Muscle of arm (tissue), 12 donors: Measurements from ENCODE around the gene ST8SIA6. TPM values are rescaled to one million over a fixed set of nuclear protein-coding genes. Genes with fewer than 3 reads are reported as not detected.
A peak's percentile ranks its signal among the peaks of the same experiment; 100 is the strongest.

Source experiments
- DNase-seq: peaks from one replicate; pipeline ENCODE4 v3.0.0-alpha.2; 2013
- polyA plus RNA-seq, 12 donors: library from polyadenylated mRNA; unstranded; fragments of 120-200 nt; gene quantifications; one replicate each; pipeline ENCODE4 v1.2.1, GENCODE V29; 2013; ENCODE audit not compliant: insufficient read length in 12 of 12

The ST8SIA6 gene
- polyA plus RNA-seq, 12 donors = 0.89 to 2.3 (median 1.7) TPM; not detected in 2

- no peak for DNase-seq
Measured at GRCh38 chr10:17386021-17386420, 68.4 kb downstream of the ST8SIA6 start.

- DNase-seq = no peak
Measured at GRCh38 chr10:17385066-17385465, 69.3 kb downstream of the ST8SIA6 start.

- DNase-seq = no peak
Measured at GRCh38 chr10:17383801-17384555, 70.4 kb downstream of the ST8SIA6 start.

- no peak for DNase-seq
Measured at GRCh38 chr10:17381502-17382142, 72.8 kb downstream of the ST8SIA6 start.

DNA sequence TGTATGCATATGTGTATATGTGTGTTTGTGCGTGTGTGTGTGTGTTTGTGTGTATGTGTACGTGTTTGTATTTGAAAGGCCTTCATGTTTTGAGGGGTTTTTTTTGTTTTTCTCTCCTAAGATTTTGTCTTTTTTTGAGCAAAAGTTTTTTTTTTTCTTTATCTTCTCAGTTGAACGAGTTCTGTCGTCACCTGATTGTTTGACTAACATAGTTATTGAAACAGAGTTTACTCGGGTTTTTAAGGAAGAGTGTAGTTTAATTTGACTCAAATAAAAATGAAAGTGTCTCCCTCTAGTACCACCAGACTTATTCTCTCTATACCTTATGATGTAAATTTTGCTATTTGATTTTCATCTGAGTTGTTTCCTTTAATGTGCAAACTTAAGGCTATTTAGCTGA lies 73.5 kb downstream of the ST8SIA6 start:
- DNase-seq = no peak

DNA sequence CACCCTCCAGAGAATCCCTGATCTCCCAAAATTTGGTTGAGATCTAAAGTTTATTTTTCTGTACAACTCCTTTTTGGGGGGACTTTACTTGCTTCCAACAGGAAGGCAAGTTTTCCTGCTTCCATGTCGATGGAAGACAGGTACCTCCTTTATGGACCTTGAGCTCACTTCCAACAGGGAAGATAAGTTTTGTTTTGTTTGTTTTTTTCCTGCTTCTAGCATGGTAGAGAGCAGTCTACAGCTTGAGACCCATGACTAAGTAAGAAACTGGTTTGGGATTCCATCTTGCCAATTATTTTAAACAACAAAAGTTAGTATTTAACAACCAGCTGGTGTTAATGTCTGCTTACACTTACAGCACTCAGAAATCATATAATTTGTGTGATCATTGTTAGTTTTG lies 74.4 kb downstream of the ST8SIA6 start:
- no peak for DNase-seq

- DNase-seq = no peak
Measured at GRCh38 chr10:17379151-17379690, 75.2 kb downstream of the ST8SIA6 start.

DNA sequence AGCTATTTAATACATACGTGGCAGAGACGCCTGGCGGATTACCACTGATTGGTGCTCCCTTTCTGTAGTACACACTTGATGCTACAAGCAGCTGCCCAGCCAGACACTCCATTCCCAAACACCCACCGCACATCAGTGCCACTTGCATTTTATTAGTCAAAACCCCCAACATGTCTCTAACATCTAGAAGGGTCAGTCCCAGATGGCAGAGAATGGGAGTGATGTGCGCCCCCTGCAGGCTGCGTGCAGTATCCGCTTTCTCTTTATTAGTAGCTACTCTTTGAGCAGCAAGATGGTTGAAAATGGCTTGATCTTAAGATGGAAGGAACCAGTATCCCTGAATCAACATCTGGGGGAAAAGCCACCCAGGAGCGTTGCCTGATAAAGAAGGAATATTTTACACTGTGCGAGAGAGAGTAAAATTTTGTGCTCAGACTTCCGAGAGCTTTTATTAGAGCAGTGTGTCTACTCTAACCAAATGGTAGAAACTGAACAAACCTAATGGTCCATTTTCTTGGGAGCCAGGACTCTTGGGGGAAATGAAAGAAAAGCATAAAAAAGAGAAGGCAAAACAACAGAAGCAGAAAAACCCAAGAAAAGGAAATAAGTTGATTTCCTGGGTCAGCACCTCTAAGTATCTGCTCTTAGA lies 78.3 kb downstream of the ST8SIA6 start:
- no peak for DNase-seq

DNA sequence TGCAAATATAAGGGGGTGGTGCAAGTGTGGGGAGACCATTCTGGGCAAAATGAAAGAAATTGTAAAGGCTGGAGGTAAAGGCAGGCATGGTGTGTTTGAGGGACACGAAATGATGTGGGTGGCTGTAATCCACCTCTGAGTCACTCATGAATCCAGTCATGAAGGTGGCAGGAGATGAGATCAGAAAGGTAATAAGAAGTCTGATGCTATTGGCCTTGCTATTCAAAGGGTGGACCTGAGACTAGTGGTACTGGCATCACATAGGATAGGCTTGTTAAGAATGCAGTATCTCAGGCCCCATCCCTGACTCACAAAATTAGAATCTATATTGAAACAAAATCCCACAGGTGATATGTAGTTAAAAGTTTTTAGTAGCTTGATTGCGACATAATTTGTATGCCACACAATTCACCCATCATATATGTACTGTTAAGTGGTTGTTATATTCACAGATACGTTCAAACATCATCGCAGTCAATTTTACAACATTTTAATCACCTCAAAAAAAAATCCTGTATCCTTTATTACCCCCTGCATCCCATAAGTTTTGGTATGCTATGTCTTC lies 85.6 kb downstream of the ST8SIA6 start:
- DNase-seq = no peak

GRCh38 chr10:17366705-17367104 lies 87.7 kb downstream of the ST8SIA6 start:
- DNase-seq = no peak

GRCh38 chr10:17365402-17365801 lies 89.0 kb downstream of the ST8SIA6 start:
- no peak for DNase-seq

- DNase-seq = no peak
Measured at GRCh38 chr10:17358461-17358860, 95.9 kb downstream of the ST8SIA6 start.

- DNase-seq = no peak
Measured at GRCh38 chr10:17357781-17358180, 96.6 kb downstream of the ST8SIA6 start.

GRCh38 chr10:17356820-17357219 lies 97.6 kb downstream of the ST8SIA6 start:
- DNase-seq = no peak

- DNase-seq = no peak
Measured at GRCh38 chr10:17354781-17355180, 99.6 kb downstream of the ST8SIA6 start.

GRCh38 chr10:17353568-17354300 lies 100.7 kb downstream of the ST8SIA6 start:
- no peak for DNase-seq

DNA sequence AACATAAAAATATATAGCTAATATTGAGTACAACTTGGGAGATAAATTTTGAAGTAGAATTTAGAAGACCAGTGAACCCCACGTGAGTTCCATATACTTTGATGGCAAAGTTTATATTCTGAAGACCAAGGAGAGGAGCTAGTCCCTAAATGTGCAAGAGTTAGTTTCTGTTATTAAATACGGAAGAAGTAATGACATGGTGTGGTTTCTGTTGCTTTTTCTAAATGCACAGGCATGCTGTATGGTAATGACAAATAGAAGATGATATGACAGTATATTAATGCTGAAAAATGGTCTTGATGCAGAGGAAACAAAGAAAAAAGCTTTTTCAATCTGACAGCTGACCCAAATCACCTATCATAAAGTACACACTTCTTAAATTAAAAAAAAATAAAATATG lies 101.8 kb downstream of the ST8SIA6 start:
- DNase-seq = no peak

DNA sequence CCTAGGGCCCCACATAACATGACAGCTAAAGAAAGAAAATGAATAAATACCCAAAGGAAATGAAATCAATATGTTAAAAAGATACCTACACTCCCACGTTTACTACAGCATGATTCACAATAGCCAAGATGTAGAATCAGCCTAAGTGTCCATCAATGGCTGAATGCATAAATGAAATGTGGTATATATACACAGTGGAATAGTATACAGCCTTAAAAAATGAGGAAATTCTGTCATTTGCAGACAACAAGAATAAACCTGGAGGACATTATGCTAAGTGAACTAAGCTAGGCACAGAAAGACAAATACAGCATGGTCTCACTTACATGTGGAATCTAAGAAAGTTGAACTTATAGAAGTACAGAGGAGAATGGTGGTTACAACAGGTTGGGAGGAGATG lies 102.9 kb downstream of the ST8SIA6 start:
- no peak for DNase-seq

GRCh38 chr10:17349717-17350116 lies 104.7 kb downstream of the ST8SIA6 start:
- no peak for DNase-seq

GRCh38 chr10:17348501-17349349 lies 105.7 kb downstream of the ST8SIA6 start:
- DNase-seq = peak; percentile 59

DNA sequence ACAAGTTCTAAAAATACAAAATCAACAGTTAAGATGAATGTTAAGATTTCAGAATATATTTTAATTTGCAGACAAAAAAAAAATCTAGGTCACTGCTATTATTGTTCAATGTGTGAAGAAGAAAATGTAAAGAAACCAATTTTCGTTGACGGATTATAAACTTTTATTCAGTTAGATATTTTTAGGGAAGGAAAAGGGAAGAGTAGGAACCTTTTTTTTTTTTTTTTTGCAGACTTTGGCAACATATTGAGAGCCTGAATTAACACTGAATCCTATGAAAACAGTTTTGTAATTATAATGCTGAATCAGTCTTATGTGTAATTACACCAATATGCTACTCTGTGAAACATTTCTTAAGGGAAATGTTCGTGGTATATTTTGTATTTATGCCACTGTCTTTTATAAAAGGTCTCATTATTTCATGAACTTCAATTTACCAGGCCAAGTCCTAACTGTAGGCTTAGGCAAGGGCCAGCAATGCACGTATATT lies 106.3 kb downstream of the ST8SIA6 start:
- DNase-seq = no peak
